Mucosa of rectum (tissue), 2 donors: ENCODE results near the gene PDSS2.
A peak's percentile ranks its signal among the peaks of the same experiment; 100 is the strongest.

Source experiments
- H3K27ac ChIP-seq, 2 donors: one replicate each; pipeline ENCODE4 v1.7.0; 2013; ENCODE audit warnings: inconsistent platforms in 2 of 2, low read depth in 2 of 2, low read length in 2 of 2
- H3K27me3 ChIP-seq, 2 donors: one replicate each; pipeline ENCODE4 v1.7.0; 2013; ENCODE audit warnings: low read length in 2 of 2; ENCODE audit not compliant: control insufficient read depth in 2 of 2, insufficient read depth in 2 of 2
- H3K36me3 ChIP-seq, 2 donors: one replicate each; pipeline ENCODE4 v1.7.0; 2013; ENCODE audit warnings: low read length in 2 of 2; ENCODE audit not compliant: control insufficient read depth in 2 of 2, insufficient read depth in 2 of 2
- H3K4me1 ChIP-seq, 2 donors: one replicate each; pipeline ENCODE4 v1.7.0; 2013; ENCODE audit warnings: low read length in 2 of 2, mild to moderate bottlenecking in 1 of 2; ENCODE audit not compliant: control insufficient read depth in 2 of 2, insufficient read depth in 2 of 2
- H3K4me3 ChIP-seq, 2 donors: one replicate each; pipeline ENCODE4 v1.7.0; 2013; ENCODE audit warnings: low read length in 2 of 2
- H3K9ac ChIP-seq, 2 donors: one replicate each; pipeline ENCODE4 v1.7.0; 2013; ENCODE audit warnings: low read length in 2 of 2, low read depth in 1 of 2, mild to moderate bottlenecking in 1 of 2
- H3K9me3 ChIP-seq, 2 donors: one replicate each; pipeline ENCODE4 v1.7.0; 2013; ENCODE audit warnings: low read length in 2 of 2; ENCODE audit not compliant: control insufficient read depth in 2 of 2
- donor health status: healthy.
- donor health status: Normal muscosa, but diverticular disease.

PDSS2 gene

GRCh38 chr6:107418118-107418517 is 41.2 kb downstream of the PDSS2 start:
- no peak overlapping the region for H3K27ac ChIP-seq
- no peak overlapping the region for H3K9ac ChIP-seq
- no peaks in the 10 kb centered on the region for H3K36me3 ChIP-seq

GRCh38 chr6:107416145-107416544 is 43.2 kb downstream of the PDSS2 start:
- Histone ChIP-seq H3K4me1 (peaks cover 4 to 7% of the 10 kb centered on the region in 2 donors), H3K4me3 (no peak overlapping the region), H3K9me3 (no peaks in the 10 kb centered on the region), H3K36me3 (no peaks in the 10 kb centered on the region), H3K9ac (no peak overlapping the region), H3K27ac (no peak overlapping the region), H3K27me3 (no peaks in the 10 kb centered on the region)

More at GRCh38 chr6:107418118-107418517, 41.2 kb downstream of the PDSS2 start:
- Histone ChIP-seq H3K27me3 (no peaks in the 10 kb centered on the region), H3K9me3 (no peaks in the 10 kb centered on the region), H3K4me1 (peaks cover 4 to 7% of the 10 kb centered on the region in 2 donors), H3K4me3 (no peak overlapping the region)

- Histone ChIP-seq H3K27ac (peak overlapping the region in 1 of 2 donors; percentile 5), H3K4me3 (no peak overlapping the region), H3K4me1 (peaks cover 4 to 7% of the 10 kb centered on the region in 2 donors), H3K9me3 (no peaks in the 10 kb centered on the region), H3K9ac (no peak overlapping the region), H3K27me3 (no peaks in the 10 kb centered on the region), H3K36me3 (no peaks in the 10 kb centered on the region)
Measured at GRCh38 chr6:107413966-107414645, 45.3 kb downstream of the PDSS2 start.

GRCh38 chr6:107411161-107411560 is 48.2 kb downstream of the PDSS2 start:
- Histone ChIP-seq H3K27me3 (no peaks in the 10 kb centered on the region), H3K27ac (no peak overlapping the region), H3K9ac (no peak overlapping the region), H3K4me1 (peaks cover 4 to 7% of the 10 kb centered on the region in 2 donors), H3K4me3 (no peak overlapping the region), H3K36me3 (no peaks in the 10 kb centered on the region), H3K9me3 (no peaks in the 10 kb centered on the region)

- peaks cover 4 to 7% of the 10 kb centered on the region in 2 donors for H3K4me1 ChIP-seq
- no peaks in the 10 kb centered on the region for H3K27me3 ChIP-seq
- no peak overlapping the region for H3K4me3 ChIP-seq
- no peak overlapping the region for H3K27ac ChIP-seq
- H3K9ac ChIP-seq: no peak overlapping the region
- H3K9me3 ChIP-seq: no peaks in the 10 kb centered on the region
- no peaks in the 10 kb centered on the region for H3K36me3 ChIP-seq
Measured at GRCh38 chr6:107409942-107410341, 49.4 kb downstream of the PDSS2 start.

GRCh38 chr6:107408714-107409113 is 50.6 kb downstream of the PDSS2 start:
- no peaks in the 10 kb centered on the region for H3K36me3 ChIP-seq
- H3K9ac ChIP-seq: no peak overlapping the region
- H3K4me1 ChIP-seq: no peaks in the 10 kb centered on the region
- no peak overlapping the region for H3K4me3 ChIP-seq
- H3K9me3 ChIP-seq: no peaks in the 10 kb centered on the region
- no peak overlapping the region for H3K27ac ChIP-seq
- H3K27me3 ChIP-seq: no peaks in the 10 kb centered on the region

- Histone ChIP-seq H3K36me3 (peaks cover 0 to 2% of the 10 kb centered on the region in 2 donors), H3K27ac (no peak overlapping the region), H3K4me1 (no peaks in the 10 kb centered on the region), H3K9ac (no peak overlapping the region), H3K4me3 (no peak overlapping the region), H3K9me3 (no peaks in the 10 kb centered on the region), H3K27me3 (no peaks in the 10 kb centered on the region)
Measured at GRCh38 chr6:107405002-107405401, 54.4 kb downstream of the PDSS2 start.

- H3K9me3 ChIP-seq: no peaks in the 10 kb centered on the region
- no peak overlapping the region for H3K4me3 ChIP-seq
- no peak overlapping the region for H3K27ac ChIP-seq
- H3K4me1 ChIP-seq: no peaks in the 10 kb centered on the region
- peaks cover 0 to 2% of the 10 kb centered on the region in 2 donors for H3K36me3 ChIP-seq
- no peak overlapping the region for H3K9ac ChIP-seq
- no peaks in the 10 kb centered on the region for H3K27me3 ChIP-seq
Measured at GRCh38 chr6:107402533-107402932, 56.8 kb downstream of the PDSS2 start.

- Histone ChIP-seq H3K9me3 (no peaks in the 10 kb centered on the region), H3K27me3 (no peaks in the 10 kb centered on the region), H3K27ac (no peak overlapping the region), H3K4me3 (no peak overlapping the region), H3K4me1 (no peaks in the 10 kb centered on the region), H3K36me3 (peaks cover 0 to 2% of the 10 kb centered on the region in 2 donors), H3K9ac (no peak overlapping the region)
Measured at GRCh38 chr6:107401573-107401972, 57.8 kb downstream of the PDSS2 start.

GRCh38 chr6:107400616-107401147 is 58.7 kb downstream of the PDSS2 start:
- no peaks in the 10 kb centered on the region for H3K9me3 ChIP-seq
- H3K4me1 ChIP-seq: peaks cover 0 to 3% of the 10 kb centered on the region in 2 donors
- H3K36me3 ChIP-seq: peaks cover 0 to 2% of the 10 kb centered on the region in 2 donors
- H3K9ac ChIP-seq: no peak overlapping the region
- H3K27me3 ChIP-seq: no peaks in the 10 kb centered on the region
- H3K4me3 ChIP-seq: no peak overlapping the region
- H3K27ac ChIP-seq: no peak overlapping the region
